CD4-positive, alpha-beta T cell treated with Interleukin-6 for 4 hours (primary cell): ENCODE data around the gene C8G.

Experiments
- DNase-seq: peaks from one replicate; pipeline ENCODE4 v3.0.0-alpha.2; 2020; ENCODE audit warnings: mixed read lengths

Gene C8G

DNA sequence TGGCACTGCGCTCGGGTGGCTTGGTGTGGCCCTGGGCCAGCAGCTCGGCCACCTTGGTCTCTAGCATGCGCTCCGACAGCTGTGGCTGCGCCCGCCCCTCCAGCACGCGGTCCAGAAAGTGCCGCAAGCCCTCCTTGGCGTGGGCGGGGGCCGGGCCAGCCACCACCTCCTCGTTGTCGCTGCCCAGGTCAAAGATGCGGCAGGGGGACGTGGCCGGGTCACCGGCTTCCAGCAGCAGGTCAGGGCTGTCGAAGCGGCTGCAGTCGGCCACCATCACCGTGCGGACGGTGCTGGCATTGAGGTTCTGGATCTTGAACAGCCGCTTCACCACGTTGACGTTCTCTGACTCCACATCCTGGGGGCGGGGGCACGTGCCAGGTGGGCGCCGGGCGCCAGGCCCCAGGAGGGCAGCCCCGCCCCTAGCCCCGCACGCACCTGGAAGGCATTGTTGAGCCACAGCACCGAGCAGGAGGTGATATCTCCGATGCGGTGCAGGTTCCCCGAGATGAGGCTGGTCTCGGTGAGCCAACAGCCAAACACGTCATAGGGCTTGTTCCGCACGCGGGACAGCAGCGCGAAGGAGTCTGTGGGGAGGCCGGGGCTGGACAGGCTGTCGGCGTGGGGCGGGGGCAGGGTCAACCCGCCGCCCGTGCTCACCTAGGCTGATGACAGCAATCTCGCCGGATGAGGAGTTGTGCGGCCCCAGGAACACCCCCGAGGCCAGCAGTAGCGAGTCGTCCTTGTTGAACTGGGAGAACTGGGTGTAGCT, 2.7 kb upstream of the C8G start:
- DNase-seq: no peak

DNA sequence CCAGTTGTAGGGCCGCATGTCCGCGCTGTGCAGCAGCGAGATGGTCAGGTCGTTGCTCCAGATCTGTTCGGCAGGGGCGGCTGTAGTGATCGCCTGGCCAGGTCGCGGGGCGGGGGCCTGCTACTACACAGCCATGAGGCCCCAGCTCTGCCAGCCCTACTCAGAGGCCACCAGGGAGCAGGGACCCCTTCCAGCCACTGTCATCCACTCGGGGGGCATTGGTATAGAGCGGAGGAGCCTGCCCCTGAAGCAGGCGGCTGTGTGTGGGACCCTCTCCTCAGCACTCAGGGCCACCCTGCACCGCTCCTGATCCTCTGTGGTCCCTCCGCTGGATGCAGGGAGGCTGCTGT, 2.2 kb upstream of the C8G start:
- DNase-seq: no peak

DNA sequence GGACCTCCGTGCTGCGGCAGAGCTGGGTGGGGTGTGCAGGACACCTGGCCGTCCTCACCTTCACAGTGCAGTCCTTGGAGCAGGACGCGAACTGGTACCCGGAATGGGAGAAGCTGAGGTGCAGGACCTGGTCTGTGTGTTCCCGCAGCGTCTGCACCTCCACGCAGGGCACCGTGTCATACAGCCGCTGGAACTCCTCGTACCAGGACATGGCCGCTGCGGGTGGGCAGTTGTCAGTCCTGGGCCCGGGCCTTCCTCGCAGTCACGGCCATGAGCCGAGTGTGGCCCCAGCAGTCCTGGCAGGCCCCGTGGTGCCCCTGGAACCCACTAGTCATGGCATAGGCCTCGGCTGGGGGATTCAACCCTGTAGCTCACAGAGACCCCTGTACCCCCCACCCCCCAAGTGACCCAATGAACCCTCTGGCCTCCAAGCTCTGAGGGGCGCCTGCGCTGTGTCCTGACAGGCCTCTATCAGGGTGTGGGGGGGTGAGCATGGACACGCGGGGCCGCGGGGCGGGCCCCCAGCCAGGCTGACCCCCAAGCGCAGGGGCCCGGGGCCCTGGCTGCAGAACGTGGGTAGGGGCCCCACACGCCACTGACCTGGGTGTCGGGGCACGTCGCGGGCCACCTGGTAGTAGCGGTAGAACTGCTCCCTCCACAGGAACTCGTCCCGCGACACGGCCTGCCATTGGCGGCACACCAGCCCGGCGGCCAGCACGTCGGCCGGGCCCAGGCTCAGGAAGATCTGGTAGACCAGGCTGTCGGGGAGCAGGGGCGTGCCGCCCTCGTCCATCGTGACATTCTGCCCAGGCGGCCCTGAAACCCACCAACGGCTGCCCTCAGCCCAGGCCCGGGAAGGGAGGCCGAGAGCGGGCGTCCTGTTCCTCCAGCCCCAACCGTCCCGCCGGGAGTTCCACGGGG, 1.5 kb upstream of the C8G start:
- no peak for DNase-seq

GRCh38 chr9:136944212-136944518, 878 bp upstream of the C8G start:
- DNase-seq: no peak

GRCh38 chr9:136945333-136946227, 537 bp downstream of the C8G start:
- DNase-seq: no peak

DNA sequence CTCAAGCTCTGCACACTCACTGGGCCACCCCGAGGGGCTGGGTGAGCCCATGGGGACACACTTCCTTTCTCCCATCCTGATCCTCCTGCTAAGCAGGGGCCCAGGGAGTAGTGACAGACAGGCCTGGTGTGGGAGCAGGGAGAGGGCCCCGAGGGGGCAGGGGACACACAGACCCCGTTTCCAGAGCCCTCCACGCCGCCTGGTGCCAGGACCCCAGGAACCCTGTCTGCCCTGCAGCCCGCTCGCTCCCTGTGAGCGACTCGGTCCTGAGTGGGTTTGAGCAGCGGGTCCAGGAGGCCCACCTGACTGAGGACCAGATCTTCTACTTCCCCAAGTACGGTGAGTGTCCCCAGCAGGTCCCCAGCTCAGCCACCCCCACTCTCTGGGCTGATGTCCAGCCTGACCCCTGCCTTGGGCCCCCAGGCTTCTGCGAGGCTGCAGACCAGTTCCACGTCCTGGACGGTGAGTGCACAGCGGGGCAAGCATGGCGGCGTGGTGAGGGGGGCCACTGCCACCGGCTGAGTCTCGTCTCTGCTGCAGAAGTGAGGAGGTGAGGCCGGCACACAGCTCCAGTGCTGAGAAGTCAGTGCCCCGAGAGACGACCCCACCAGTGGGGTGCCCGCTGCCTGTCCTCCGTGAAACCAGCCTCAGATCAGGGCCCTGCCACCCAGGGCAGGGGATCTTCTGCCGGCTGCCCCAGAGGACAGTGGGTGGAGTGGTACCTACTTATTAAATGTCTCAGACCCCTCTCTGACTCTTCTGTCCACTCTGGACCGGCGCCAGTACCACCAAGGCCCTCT, 1.4 kb downstream of the C8G start:
- no peak for DNase-seq

DNA sequence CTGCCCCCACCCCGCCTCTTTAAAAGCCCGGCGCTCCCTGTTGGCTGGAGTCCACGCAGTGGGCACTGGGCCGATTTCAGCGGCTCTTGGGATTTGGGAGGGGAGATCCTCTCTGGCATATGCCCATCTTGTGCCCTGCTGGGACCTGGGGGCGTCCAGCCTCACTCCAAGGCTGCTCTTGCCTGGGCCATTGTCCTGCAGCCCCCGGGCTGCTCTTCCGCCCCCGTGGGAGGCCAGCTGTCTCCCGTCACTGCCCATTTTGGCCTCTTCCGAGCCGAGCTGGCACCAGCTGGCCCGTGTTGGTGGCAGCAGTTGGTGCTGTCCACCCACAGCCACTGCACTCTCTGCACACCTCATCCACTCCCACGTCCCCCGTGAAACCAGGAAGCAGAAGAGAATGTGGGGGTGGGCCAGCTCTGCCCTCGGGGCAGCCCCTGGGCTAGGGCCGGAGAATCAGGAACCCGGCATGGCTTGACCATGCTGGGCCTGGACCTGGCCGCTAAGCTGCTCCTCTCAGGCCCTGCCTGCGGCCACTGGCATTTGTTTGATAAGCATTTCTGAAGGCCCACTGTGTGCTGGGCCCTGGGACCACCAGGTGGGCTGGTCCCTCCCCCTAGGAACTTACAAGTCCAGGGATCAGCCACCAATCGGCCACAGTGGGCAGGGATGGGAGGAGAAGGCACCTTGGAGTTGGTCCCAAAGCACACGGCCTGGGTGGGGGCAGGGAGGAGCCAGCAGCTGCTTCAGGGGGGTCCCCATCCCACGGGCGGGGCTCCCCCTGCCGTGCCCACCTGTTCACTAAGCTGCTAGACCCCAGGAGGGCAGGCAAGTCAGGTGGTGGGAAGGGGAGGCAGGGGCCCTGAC, 2.2 kb downstream of the C8G start:
- DNase-seq: no peak

- peak; percentile 20 for DNase-seq
Observed at GRCh38 chr9:136947955-136948510, 3.0 kb downstream of the C8G start.

GRCh38 chr9:136949239-136949816, 4.3 kb downstream of the C8G start:
- DNase-seq: peak; percentile 15

DNA sequence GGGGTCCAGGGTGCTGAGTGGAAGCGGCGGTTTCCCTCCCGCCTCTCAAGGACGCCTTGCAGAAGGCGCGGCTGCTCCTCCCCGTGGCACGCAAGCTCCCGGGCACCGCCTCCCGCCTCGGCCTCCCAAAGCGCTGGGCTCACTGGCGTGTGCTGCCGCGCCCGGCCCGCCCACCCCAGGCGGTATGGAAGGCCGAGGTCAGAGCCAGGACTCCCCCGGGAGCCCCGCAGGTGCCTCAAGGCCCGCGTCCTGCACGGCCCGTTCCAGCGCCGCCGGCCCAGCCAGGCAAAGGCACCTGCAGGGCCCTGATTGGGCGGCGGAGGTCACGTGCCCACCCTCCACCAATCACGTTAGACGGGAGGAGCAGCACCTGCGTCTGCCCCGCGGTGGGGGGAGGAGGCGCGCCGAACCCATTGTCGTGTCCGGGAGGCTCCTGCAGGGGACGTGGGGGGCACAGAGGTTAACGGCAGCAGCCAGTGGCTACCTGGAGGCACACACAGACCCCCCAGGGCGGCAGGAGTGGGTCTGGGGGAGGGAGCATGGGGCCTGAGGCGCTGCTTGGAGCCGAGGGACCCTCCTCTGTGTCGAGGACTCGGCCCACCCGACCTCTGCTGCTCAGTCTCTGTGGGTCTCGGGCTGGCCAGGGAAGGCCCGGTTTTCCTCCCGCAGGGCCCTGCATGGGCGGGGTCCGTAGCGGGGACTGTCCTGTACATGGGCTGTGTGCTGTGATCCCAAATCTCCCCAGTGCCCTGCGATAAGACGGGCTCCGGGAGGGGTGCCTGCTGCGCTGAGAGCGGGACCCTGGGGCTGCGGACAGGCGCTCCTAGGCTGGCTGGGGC, 5.0 kb downstream of the C8G start:
- peak; percentile 98 for DNase-seq

DNA sequence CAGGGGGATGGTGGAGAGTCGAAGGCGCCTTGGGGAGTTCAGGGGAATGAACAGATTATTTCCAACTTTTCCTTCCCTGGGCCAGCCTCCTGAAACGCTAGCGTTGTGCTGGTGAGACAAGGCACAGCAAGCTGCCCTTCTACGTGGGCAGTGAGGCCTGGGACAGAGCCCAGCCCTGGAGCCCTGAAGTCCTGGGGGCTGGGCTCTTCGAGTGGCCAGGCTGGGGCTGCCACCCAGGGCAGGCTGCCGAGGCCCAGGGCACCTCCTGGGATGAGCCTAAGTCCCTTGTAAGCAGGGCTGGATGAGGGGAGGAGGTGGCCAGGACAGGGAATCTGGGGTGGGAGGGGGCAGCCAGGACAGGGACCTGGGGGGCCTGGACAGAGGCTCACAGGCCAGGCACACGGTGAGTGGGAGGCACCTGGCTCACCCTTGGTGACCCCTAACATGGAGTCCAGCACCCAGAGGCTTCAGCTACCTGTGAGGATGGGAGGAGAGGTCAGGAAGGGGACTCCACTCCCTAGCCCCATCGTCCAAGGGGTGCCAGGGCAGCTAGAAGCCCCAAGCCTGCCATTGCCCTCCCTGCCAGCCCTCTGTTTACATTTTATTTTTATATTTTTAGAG, 5.7 kb downstream of the C8G start:
- no peak for DNase-seq

GRCh38 chr9:136951541-136952320, 6.7 kb downstream of the C8G start, which contains the start of gene LCN12:
TSS of gene LCN12 (plus strand) at chr9:136952273. CDS start at chr9:136952328, 55 bp downstream.
- no peak for DNase-seq

DNA sequence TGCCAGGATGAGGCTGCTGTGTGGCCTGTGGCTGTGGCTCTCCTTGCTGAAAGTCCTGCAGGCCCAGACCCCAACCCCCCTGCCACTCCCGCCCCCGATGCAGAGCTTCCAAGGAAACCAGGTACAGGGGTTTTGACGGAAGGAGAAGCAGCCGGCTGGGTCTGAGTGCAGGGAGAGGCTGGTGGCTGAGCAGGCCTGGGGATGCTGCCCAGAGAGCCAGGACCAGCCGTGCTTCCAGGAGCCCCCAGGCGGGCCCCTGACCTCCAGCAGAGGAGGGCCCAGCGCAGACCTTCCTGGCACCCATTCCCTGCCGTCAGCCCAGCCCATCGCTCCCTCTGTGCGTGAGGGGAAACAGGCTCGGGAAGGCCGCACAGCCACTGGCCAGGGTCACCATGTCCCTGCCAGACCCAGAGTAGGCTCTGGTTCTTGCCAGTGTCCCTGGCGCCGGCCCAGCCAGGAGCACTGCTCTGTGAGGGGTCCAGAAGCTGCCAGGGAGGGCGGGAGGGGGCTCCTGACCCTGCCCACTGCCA, 7.3 kb downstream of the C8G start:
- no peak for DNase-seq

DNA sequence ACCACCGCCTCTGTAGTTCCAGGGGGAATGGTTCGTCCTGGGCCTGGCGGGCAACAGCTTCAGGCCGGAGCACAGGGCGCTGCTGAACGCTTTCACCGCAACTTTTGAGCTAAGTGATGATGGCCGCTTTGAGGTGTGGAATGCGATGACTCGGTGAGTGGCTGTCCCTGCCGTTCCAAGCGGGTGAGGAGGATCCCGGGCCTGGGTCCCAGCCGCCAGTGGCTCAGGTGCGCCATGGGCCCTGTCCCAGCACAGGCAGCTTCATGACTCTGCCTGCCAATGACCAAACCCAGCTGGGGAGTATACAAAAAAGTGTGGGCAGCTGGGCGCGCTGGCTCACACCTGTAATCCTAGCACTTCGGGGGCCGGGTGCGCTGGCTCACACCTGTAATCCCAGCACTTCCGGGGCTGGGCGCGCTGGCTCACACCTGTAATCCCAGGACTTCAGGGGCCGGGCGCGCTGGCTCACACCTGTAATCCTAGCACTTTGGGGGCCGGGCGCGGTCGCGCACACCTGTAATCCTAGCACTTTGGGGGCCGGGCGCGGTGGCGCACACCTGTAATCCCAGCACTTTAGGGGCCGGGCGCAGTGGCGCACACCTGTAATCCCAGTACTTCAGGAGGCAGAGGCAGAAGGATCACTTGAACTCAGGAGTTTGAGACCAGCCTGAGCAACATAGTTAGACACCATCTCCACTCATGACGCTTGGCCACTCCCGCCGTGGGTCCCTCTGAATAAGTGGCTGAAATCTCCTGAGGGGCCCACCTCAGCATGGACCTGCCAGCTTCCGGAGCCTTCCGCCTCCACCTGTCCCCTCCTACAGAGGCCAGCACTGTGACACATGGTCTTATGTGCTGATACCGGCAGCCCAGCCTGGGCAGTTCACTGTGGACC, 8.1 kb downstream of the C8G start:
- no peak for DNase-seq

DNA sequence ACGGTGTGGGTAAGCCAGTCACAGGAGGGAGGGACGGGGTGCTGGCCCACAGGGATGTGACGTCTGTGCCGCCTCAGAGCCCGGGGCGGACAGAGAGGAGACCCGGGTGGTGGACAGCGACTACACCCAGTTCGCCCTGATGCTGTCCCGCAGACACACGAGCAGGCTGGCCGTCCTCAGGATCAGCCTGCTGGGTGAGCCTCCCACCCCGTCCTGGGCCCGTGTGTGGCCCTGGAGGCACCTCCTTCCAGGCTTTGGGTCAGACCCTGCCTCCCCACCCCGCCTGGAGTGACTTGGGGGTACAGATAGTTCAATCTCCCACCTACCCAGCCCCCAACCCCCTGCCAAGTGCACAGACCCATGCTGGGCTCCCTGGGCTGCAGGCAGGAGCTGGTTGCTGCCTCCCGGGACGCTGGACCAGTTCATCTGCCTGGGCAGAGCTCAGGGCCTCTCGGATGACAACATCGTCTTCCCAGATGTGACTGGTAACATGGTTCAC, 8.8 kb downstream of the C8G start:
- DNase-seq: no peak

- no peak for DNase-seq
Observed at GRCh38 chr9:136954270-136955083, 9.4 kb downstream of the C8G start.
